AG10803 (cell line): ENCODE measurements around the gene SPAST.

ENCODE experiments used
- DNase-seq: peaks from one replicate; pipeline ENCODE4 v3.0.0; 2010; ENCODE audit warnings: low read depth
- H3K4me3 ChIP-seq: 2 replicates; pipeline ENCODE4 v1.5.1; 2011; ENCODE audit warnings: mild to moderate bottlenecking, low read length, control low read depth
- TF ChIP-seq, protein P1 (sequence below): conservative IDR thresholded peaks from 2 replicates; pipeline ENCODE4 v1.5.1; 2011; ENCODE audit warnings: mild to moderate bottlenecking, low read length, control low read depth, inconsistent platforms

The SPAST gene

GRCh38 chr2:32058130-32058529 lies 5.2 kb upstream of the SPAST start:
- H3K4me3 ChIP-seq, result no peak overlapping the region
- TF ChIP-seq, protein P1, sequence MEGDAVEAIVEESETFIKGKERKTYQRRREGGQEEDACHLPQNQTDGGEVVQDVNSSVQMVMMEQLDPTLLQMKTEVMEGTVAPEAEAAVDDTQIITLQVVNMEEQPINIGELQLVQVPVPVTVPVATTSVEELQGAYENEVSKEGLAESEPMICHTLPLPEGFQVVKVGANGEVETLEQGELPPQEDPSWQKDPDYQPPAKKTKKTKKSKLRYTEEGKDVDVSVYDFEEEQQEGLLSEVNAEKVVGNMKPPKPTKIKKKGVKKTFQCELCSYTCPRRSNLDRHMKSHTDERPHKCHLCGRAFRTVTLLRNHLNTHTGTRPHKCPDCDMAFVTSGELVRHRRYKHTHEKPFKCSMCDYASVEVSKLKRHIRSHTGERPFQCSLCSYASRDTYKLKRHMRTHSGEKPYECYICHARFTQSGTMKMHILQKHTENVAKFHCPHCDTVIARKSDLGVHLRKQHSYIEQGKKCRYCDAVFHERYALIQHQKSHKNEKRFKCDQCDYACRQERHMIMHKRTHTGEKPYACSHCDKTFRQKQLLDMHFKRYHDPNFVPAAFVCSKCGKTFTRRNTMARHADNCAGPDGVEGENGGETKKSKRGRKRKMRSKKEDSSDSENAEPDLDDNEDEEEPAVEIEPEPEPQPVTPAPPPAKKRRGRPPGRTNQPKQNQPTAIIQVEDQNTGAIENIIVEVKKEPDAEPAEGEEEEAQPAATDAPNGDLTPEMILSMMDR, result no peak
- peak; percentile 13 for DNase-seq

DNA sequence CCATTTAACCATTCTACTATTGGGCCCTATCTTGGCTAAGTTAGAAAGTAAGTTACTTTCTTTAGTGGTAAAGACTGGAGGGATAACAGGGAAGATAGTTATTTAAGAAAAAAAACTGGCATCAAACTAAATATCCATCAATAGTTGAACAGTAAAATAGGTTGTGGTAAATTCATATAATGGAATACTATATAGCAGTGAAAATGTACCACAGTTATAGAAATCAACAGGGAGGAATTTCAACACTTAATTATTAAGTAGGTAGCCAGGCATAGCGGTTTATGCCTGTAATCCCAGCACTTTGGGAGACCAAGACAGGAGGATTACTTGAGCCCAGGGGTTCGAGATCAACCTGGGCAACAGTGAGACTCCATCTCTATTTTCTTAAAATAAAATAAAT lies 3.1 kb upstream of the SPAST start:
- TF ChIP-seq, protein P1, result no peak
- DNase-seq, result no peak
- no peak overlapping the region for H3K4me3 ChIP-seq

DNA sequence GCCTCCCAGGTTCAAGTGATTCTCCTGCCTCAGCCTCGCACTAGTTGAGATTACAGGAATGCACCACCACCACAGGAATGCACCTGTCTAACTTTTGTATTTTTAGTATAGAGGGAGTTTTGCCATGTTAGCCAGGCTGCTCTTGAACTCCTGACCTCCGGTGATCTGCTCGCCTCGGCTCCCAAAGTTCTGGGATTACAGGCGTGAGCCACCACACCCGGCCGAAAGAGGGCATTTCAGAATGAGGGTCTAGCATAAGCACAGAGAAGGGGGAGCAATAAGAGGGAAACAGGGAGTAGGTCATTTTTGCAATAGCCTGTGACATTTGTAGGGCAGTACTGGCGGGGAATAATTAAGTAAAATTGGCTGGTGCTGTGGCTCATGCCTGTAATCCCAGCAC lies 1.9 kb upstream of the SPAST start:
- DNase-seq, result no peak
- TF ChIP-seq, protein P1, result no peak
- no peak overlapping the region for H3K4me3 ChIP-seq

- DNase-seq, result peak; percentile 27
- peak overlapping the region; percentile 78 for H3K4me3 ChIP-seq
- TF ChIP-seq, protein P1, result no peak
Observed at GRCh38 chr2:32061973-32062861, 1.1 kb upstream of the SPAST start.

DNA sequence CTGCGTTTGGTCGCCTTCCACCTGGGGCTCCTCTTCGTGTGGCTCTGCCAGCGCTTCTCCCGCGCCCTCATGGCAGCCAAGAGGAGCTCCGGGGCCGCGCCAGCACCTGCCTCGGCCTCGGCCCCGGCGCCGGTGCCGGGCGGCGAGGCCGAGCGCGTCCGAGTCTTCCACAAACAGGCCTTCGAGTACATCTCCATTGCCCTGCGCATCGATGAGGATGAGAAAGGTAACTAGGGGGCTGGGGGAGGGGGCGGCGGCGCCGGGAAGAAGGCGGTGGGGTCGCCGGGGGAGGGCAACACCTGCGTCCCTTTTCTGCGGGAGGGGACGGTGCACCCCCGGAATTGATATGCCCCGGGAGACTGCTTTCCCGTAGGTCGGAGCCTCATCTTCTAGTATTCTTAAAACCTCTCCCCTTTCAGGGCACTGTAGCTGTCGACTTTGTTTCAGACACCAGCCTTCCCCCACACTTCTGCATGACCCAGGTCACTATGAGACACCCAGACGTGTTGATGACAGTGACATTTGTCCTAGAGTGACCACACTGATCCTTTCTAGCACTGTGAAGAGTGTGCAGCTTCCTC lies 755 bp downstream of the SPAST start:
- H3K4me3 ChIP-seq, result peak overlapping the region; percentile 78
- TF ChIP-seq, protein P1, result no peak
- DNase-seq, result no peak

DNA sequence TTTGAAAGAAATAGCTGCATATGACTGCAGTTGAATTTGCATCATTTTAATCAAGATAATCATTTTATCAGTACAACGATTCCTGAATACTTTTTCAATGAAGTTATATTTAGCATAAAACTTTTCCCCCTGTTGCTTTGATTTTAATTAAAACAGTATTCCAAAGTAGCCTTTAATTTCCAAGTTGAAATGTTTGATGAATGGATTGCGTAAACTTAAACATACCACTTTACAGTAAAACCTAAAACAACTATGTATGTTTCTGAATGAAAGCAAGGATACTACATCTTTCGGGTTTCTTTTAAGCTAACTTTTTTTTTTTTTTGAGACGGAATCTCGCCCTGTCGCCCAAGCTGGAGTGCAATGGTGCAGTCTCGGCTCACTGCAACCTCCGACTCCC lies 1.4 kb downstream of the SPAST start:
- TF ChIP-seq, protein P1, result no peak

DNA sequence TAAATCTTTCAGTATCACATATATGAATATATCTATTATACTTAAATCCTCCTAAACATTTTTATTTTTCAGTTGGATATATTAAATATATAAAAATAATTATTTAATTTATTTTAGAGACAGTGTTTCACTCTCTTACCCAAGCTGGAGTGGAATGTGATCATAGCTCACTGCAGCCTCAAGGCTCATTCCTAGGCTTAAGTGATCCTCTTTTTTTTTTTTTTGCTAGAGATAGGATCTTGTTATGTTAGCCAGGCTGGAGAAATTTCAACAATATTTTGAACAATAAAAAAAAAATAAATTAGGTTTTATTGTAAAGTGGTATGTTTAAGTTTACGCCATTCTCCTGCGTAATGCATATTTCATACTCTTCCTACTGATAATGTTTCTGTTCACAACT lies 4.2 kb downstream of the SPAST start:
- no peak for DNase-seq
- no peak overlapping the region for H3K4me3 ChIP-seq
- TF ChIP-seq, protein P1, result no peak

More for the DNA sequence above, 1.4 kb downstream of the SPAST start:
- no peak for DNase-seq
- H3K4me3 ChIP-seq, result peak overlapping the region; percentile 78
